GM19328 (cell line): ENCODE data around the gene GNS.
"Not testable (repeated sequence)": the region's sequence is repeated elsewhere in the genome, so short reads cannot be mapped to it uniquely, and the experiment has no call there.

ENCODE experiments used
- ATAC-seq: cut with Tn5 transposase; IDR thresholded peaks from one replicate; pipeline ENCODE4 v1.9.1; 2021; ENCODE audit warnings: mild to moderate bottlenecking, moderate library complexity; ENCODE audit not compliant: unreplicated experiment

Gene GNS

GRCh38 chr12:64759035-64759894, at the start of gene GNS:
GNS (minus strand) TSS chr12:64759406; CDS start chr12:64759276, 130 bp downstream.
- ATAC-seq: peak; percentile 82

- ATAC-seq: no peak
Measured at GRCh38 chr12:64808110-64808509, 48.9 kb upstream of the GNS start.

GRCh38 chr12:64806593-64807460, 47.6 kb upstream of the GNS start:
- no peak for ATAC-seq

- no peak for ATAC-seq
Measured at GRCh38 chr12:64806173-64806572, 47.0 kb upstream of the GNS start.

- not testable (repeated sequence) for ATAC-seq
Measured at GRCh38 chr12:64802180-64802775, 43.1 kb upstream of the GNS start.

GRCh38 chr12:64801381-64801780, 42.2 kb upstream of the GNS start:
- no peak for ATAC-seq

- ATAC-seq: no peak
Measured at GRCh38 chr12:64800640-64801039, 41.4 kb upstream of the GNS start.

- ATAC-seq: no peak
Measured at GRCh38 chr12:64798165-64798564, 39.0 kb upstream of the GNS start.

GRCh38 chr12:64797156-64797555, 38.0 kb upstream of the GNS start:
- ATAC-seq: no peak

- ATAC-seq: peak; percentile 81
Measured at GRCh38 chr12:64796205-64796845, 37.1 kb upstream of the GNS start.

GRCh38 chr12:64794305-64794704, 35.1 kb upstream of the GNS start:
- ATAC-seq: no peak

- ATAC-seq: no peak
Measured at GRCh38 chr12:64793610-64794009, 34.4 kb upstream of the GNS start.

- no peak for ATAC-seq
Measured at GRCh38 chr12:64792128-64792527, 32.9 kb upstream of the GNS start.

- ATAC-seq: no peak
Measured at GRCh38 chr12:64791036-64791435, 31.8 kb upstream of the GNS start.

- no peak for ATAC-seq
Measured at GRCh38 chr12:64790166-64790565, 31.0 kb upstream of the GNS start.

GRCh38 chr12:64785838-64786237, 26.6 kb upstream of the GNS start:
- ATAC-seq: no peak

- ATAC-seq: no peak
Measured at GRCh38 chr12:64782191-64782876, 23.1 kb upstream of the GNS start.

GRCh38 chr12:64781280-64782190, 22.3 kb upstream of the GNS start:
- ATAC-seq: no peak

- ATAC-seq: no peak
Measured at GRCh38 chr12:64780531-64781279, 21.5 kb upstream of the GNS start.
